Fibroblast of lung (primary cell): ENCODE data around the gene NEK10.

Source experiments
- EZH2 ChIP-seq: IDR thresholded peaks from 2 replicates; pipeline ENCODE4 v1.5.1; 2012; ENCODE audit warnings: low read length, control low read depth, mild to moderate bottlenecking; ENCODE audit errors: missing control alignments
- TF ChIP-seq, protein P1 (sequence below), 2 donors: IDR thresholded peaks in 1 of 2; conservative IDR thresholded peaks in 1 of 2; 1 replicate in 1 of 2; 2 replicates in 1 of 2; pipeline ENCODE4 v1.5.1; 2011 to 2012; ENCODE audit warnings: low read length in 2 of 2, control low read depth in 1 of 2, inconsistent platforms in 1 of 2, low read depth in 1 of 2, mild to moderate bottlenecking in 1 of 2

DNA sequence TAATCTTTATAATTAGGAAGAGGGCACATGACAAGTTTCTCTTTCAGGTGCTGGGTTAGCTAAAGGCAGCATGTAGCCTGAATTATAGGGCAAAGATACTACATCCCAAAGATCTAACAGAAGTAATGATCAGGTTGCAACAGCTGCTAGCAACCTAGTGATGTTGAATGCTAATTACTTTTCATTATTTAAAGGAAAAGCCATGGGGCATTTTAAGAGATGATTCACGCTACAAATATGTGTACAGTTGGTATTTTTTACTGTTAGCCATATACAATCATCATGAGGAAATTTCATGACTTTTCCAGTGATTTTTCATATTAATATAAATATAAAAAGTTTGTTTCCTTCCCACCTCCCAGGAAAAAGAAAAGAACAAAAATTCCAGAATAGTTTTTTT lies 43.0 kb downstream of the NEK10 start:
- TF ChIP-seq, protein P1, sequence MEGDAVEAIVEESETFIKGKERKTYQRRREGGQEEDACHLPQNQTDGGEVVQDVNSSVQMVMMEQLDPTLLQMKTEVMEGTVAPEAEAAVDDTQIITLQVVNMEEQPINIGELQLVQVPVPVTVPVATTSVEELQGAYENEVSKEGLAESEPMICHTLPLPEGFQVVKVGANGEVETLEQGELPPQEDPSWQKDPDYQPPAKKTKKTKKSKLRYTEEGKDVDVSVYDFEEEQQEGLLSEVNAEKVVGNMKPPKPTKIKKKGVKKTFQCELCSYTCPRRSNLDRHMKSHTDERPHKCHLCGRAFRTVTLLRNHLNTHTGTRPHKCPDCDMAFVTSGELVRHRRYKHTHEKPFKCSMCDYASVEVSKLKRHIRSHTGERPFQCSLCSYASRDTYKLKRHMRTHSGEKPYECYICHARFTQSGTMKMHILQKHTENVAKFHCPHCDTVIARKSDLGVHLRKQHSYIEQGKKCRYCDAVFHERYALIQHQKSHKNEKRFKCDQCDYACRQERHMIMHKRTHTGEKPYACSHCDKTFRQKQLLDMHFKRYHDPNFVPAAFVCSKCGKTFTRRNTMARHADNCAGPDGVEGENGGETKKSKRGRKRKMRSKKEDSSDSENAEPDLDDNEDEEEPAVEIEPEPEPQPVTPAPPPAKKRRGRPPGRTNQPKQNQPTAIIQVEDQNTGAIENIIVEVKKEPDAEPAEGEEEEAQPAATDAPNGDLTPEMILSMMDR (conservative IDR thresholded peaks at IDR 0.05 in 1 of 2, IDR thresholded peaks at IDR 0.05 in 1 of 2; ENCODE audit: low read depth in 1 of 2, low read length in 2 of 2), result no peak
- TF ChIP-seq EZH2, result no peak
